22Rv1 (cell line): ENCODE results near the gene RFTN1.

ENCODE experiments used
- H3K27ac ChIP-seq: fragments of 450-650 bp; 2 replicates; pipeline ENCODE4 v1.5.1; 2017
- ZFX ChIP-seq: fragments of 450-650 bp; IDR thresholded peaks from 2 replicates; pipeline ENCODE4 v1.6.1; 2017; ENCODE audit warnings: antibody characterized with exemption, borderline replicate concordance
- TF ChIP-seq, protein P1 (sequence below): fragments of 450-650 bp; IDR thresholded peaks from 2 replicates; pipeline ENCODE4 v1.5.1; 2017; ENCODE audit warnings: mild to moderate bottlenecking

The RFTN1 gene

DNA sequence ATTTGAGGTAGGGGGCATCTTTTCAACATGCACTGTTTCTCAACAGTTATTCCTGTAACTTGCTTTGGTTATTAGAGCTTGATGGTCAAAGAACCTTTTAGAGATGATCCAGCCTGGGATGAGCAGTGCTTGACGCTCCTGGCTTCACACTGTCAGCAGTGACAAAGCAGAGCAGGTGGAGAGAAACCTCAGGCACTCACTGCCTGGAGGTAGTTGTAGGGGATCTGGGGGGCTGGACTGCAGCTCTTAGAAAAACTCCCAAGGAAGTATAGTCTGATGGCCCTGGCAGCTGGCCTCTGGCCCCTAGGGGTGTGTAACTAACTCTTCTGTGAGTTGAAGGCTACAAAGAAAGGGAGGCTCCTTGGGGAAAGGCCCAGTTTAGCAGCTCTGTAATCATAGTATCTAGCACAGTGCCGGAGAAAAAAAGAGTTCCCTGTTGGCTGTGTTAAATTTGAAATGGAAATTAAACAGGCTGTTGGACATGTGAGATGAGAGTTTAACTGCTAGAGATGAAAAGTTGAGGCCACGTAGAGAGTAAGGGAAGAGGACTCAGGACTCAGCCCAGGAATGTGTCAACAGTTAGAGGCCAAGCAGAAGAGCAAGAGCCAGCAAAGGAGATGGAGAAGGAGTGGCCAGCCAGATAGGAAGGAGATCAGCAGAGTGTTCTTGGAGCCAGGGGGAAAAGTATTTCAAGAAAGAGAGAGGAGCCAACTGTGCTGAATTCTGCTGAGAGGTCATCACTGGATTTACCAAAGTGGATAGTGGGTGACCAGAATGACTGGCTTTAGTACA lies 234.3 kb downstream of the RFTN1 start:
- H3K27ac ChIP-seq = no peak overlapping the region
- TF ChIP-seq, protein P1, sequence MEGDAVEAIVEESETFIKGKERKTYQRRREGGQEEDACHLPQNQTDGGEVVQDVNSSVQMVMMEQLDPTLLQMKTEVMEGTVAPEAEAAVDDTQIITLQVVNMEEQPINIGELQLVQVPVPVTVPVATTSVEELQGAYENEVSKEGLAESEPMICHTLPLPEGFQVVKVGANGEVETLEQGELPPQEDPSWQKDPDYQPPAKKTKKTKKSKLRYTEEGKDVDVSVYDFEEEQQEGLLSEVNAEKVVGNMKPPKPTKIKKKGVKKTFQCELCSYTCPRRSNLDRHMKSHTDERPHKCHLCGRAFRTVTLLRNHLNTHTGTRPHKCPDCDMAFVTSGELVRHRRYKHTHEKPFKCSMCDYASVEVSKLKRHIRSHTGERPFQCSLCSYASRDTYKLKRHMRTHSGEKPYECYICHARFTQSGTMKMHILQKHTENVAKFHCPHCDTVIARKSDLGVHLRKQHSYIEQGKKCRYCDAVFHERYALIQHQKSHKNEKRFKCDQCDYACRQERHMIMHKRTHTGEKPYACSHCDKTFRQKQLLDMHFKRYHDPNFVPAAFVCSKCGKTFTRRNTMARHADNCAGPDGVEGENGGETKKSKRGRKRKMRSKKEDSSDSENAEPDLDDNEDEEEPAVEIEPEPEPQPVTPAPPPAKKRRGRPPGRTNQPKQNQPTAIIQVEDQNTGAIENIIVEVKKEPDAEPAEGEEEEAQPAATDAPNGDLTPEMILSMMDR = no peak
- TF ChIP-seq ZFX = no peak

DNA sequence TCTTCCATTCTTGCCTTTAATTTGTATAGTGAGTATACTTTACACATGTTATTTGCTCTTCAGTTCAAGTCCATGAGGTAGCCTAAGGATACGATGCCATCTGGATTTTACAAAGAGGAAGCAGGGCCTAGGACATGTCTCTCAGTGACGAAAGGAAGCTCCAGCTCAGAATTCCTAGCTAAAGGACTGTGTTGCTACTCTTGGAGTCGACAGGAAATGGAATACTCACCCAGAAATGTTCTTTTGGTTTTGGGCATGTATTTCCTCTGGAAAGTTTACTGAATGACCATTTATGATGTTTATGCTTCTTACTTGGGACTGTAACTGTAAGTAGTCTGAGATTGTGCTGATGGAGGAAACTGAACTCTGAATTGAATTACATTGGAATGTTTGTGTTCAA lies 236.0 kb downstream of the RFTN1 start:
- no peak overlapping the region for H3K27ac ChIP-seq
- TF ChIP-seq ZFX = no peak
- TF ChIP-seq, protein P1 = no peak

DNA sequence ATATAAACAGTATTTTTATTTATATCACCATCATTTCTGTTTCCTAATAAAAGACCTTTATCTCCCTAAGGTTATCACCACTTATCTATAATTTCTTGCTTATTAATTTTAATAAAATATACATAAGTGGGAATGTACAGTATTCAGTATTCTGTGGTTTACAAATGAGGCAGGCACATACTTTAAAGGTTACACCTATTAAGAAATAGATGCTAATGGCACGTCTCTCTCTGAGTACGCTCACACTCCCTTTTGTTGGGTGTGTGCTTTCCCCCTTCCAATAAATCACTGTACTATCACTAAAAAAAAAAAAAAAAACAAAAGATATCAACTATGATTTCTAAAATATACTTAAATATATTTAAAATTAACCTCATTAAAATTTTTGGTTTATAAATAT lies 239.6 kb downstream of the RFTN1 start:
- TF ChIP-seq, protein P1 = no peak
- no peak for TF ChIP-seq ZFX
- H3K27ac ChIP-seq = no peak overlapping the region

- TF ChIP-seq, protein P1 = no peak
- TF ChIP-seq ZFX = no peak
- H3K27ac ChIP-seq = no peak overlapping the region
Observed at GRCh38 chr3:16272588-16272987, 240.9 kb downstream of the RFTN1 start.

- TF ChIP-seq ZFX = no peak
- TF ChIP-seq, protein P1 = no peak
Observed at GRCh38 chr3:16270855-16271254, 242.6 kb downstream of the RFTN1 start.

GRCh38 chr3:16266714-16267113 lies 246.8 kb downstream of the RFTN1 start:
- H3K27ac ChIP-seq = no peak overlapping the region
- no peak for TF ChIP-seq ZFX
- TF ChIP-seq, protein P1 = no peak

More at GRCh38 chr3:16270855-16271254, 242.6 kb downstream of the RFTN1 start:
- H3K27ac ChIP-seq = no peak overlapping the region
